ENCODE data around the gene DOCK10.

Gene DOCK10

DNA sequence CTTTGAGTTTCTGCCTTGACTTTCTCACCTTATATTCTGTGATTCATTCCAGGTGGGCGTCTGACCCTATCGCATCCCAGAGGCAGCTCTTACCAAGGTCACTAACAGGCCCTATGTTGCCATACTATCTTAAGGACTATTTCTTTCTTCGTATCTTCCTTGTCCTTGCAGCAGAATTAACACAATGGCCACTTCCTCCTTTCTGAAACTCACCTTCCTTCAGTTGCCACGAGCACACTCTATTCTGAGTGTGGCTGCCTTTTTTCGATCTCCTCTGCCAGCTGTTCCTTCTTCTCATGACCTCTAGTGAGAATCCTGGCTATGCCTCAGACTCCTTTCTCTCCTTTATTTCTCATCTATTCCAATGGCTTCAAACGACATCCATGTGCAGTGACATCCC is 165.7 kb downstream of the DOCK10 start:
- no peaks in the 10 kb centered on the region for H3K36me3 ChIP-seq (ENCODE audit: control insufficient read depth, insufficient read depth, low read length)

DNA sequence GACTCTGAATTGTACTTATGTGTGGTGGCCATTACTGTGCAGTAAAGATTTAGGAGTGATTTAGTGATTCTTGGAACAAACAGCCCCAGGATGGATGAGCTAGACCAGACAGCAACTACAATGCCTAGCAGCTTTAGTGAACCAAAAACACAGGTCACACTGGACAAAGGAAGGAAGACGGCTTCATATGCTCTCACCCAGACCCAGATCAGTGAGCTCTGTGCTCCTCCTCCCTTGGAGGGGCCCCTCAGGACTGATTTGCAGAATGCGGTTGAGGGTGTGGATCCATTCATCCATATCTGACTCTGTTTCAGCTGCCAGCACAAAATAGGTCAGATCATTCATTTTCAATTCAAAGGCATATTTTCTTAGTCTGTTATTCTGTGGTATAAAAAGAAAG is 166.4 kb downstream of the DOCK10 start:
- Histone ChIP-seq H3K9ac (ENCODE audit: low read depth, low read length) (no peak overlapping the region), H3K4me3 (ENCODE audit: low read depth, low read length) (no peak overlapping the region), H3K4me1 (ENCODE audit: control insufficient read depth, insufficient read depth, low read length) (no peaks in the 10 kb centered on the region), H3K27me3 (ENCODE audit: control insufficient read depth, insufficient read depth, low read length) (no peaks in the 10 kb centered on the region), H3K36me3 (ENCODE audit: control insufficient read depth, insufficient read depth, low read length) (no peaks in the 10 kb centered on the region), H3K9me3 (ENCODE audit: control insufficient read depth, insufficient read depth, low read length) (no peaks in the 10 kb centered on the region), H3K27ac (ENCODE audit: low read depth, low read length) (no peak overlapping the region)

More for the DNA sequence above, 165.7 kb downstream of the DOCK10 start:
- Histone ChIP-seq H3K4me3 (ENCODE audit: low read depth, low read length) (no peak overlapping the region), H3K9ac (ENCODE audit: low read depth, low read length) (no peak overlapping the region), H3K4me1 (ENCODE audit: control insufficient read depth, insufficient read depth, low read length) (no peaks in the 10 kb centered on the region), H3K27me3 (ENCODE audit: control insufficient read depth, insufficient read depth, low read length) (no peaks in the 10 kb centered on the region), H3K27ac (ENCODE audit: low read depth, low read length) (no peak overlapping the region), H3K9me3 (ENCODE audit: control insufficient read depth, insufficient read depth, low read length) (no peaks in the 10 kb centered on the region)

DNA sequence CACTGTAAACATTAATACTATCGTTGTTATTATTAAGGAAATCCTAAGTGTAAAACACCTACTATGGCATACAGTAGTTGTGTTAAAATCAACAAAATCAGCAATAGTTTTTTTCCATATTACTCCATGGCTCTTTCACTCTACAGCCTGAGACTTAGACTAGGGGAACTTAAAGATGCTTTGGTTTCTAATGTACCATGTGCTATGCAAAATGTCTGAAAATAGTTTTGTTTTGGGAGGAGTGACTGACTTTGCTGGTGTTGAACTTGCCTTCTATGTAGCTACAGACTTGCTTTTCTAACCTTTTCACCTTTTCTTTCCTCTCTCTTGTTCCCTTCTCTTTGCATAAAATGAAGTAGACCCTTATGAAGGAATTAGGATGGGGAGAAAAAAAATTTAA is 167.1 kb downstream of the DOCK10 start:
- Histone ChIP-seq H3K36me3 (ENCODE audit: control insufficient read depth, insufficient read depth, low read length) (no peaks in the 10 kb centered on the region), H3K27ac (ENCODE audit: low read depth, low read length) (no peak overlapping the region), H3K9ac (ENCODE audit: low read depth, low read length) (no peak overlapping the region), H3K9me3 (ENCODE audit: control insufficient read depth, insufficient read depth, low read length) (no peaks in the 10 kb centered on the region), H3K27me3 (ENCODE audit: control insufficient read depth, insufficient read depth, low read length) (no peaks in the 10 kb centered on the region), H3K4me3 (ENCODE audit: low read depth, low read length) (no peak overlapping the region), H3K4me1 (ENCODE audit: control insufficient read depth, insufficient read depth, low read length) (no peaks in the 10 kb centered on the region)

DNA sequence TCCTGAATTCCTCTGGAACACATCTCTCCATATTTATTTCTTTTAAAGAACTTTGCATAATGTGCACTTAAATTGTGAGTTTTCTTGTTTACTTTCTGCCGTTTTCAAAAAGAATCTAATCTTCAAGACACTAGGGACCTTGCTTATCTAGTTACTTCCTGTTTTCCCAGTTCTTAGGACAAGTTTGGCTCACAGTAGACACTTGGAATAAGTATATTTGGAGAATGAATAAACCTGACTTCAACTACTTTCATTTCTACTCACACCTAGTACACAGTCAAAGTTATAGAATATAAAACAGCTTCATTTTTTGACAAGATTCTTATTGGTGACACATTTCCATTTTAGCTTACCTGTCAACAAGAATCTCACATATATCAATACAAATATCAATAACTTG is 170.5 kb downstream of the DOCK10 start:
- no peak overlapping the region for H3K27ac ChIP-seq (ENCODE audit: low read depth, low read length)
- no peak overlapping the region for H3K4me3 ChIP-seq (ENCODE audit: low read depth, low read length)
- no peaks in the 10 kb centered on the region for H3K9me3 ChIP-seq (ENCODE audit: control insufficient read depth, insufficient read depth, low read length)
- H3K9ac ChIP-seq (ENCODE audit: low read depth, low read length): no peak overlapping the region
- no peaks in the 10 kb centered on the region for H3K27me3 ChIP-seq (ENCODE audit: control insufficient read depth, insufficient read depth, low read length)
- H3K4me1 ChIP-seq (ENCODE audit: control insufficient read depth, insufficient read depth, low read length): no peaks in the 10 kb centered on the region
- H3K36me3 ChIP-seq (ENCODE audit: control insufficient read depth, insufficient read depth, low read length): no peaks in the 10 kb centered on the region

DNA sequence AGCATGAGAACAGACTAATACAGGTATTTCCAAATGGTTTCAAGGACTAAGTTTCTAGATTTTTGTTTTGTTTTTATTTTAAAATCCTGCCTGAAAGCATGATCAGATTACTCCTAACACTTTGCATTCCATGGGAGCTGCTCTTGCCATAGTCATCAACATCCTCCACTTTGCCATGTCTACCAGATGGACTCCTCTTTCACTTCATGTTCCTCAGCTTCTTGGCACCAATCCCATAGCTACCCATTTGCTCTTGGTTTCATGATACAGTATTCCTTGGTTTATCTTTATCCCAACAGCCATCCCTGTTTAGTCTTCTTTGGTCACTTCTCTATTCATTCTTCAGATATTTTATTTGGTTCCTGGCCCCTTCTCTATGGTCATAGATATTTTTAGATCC is 171.9 kb downstream of the DOCK10 start:
- Histone ChIP-seq H3K9ac (ENCODE audit: low read depth, low read length) (no peak overlapping the region), H3K36me3 (ENCODE audit: control insufficient read depth, insufficient read depth, low read length) (no peaks in the 10 kb centered on the region), H3K4me1 (ENCODE audit: control insufficient read depth, insufficient read depth, low read length) (no peaks in the 10 kb centered on the region), H3K4me3 (ENCODE audit: low read depth, low read length) (no peak overlapping the region), H3K27me3 (ENCODE audit: control insufficient read depth, insufficient read depth, low read length) (no peaks in the 10 kb centered on the region), H3K27ac (ENCODE audit: low read depth, low read length) (no peak overlapping the region), H3K9me3 (ENCODE audit: control insufficient read depth, insufficient read depth, low read length) (no peaks in the 10 kb centered on the region)

DNA sequence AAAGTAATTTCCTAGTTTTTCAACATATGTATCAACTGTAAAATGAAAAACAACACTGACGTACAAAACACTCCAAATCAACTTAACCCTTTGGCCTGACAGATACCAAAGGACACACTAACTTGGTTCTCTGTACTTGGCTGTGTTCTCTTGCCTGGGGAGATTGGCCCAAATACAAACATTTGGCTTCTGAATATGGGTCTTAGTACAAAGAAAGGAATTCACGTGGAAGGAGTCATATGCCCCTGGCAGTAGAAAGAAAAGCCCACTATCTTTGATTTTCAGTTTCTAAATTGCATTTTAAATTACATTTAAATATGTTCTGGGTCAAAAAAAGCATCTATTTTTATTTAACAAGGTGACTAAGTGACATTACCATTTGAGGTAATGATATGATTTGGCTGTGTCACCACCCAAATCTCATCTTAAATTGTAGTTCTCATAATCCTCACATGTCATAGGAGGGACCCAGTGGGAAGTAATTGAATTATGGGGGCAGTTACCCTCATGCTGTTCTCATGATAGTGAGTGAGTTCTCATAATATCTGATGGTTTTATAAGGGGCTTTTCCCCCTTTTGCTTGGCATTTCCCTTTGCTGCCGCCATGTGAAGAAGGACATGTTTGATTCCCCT is 172.6 kb downstream of the DOCK10 start:
- Histone ChIP-seq H3K36me3 (ENCODE audit: control insufficient read depth, insufficient read depth, low read length) (no peaks in the 10 kb centered on the region), H3K4me1 (ENCODE audit: control insufficient read depth, insufficient read depth, low read length) (no peaks in the 10 kb centered on the region), H3K27me3 (ENCODE audit: control insufficient read depth, insufficient read depth, low read length) (no peaks in the 10 kb centered on the region), H3K9ac (ENCODE audit: low read depth, low read length) (no peak overlapping the region), H3K27ac (ENCODE audit: low read depth, low read length) (no peak overlapping the region), H3K4me3 (ENCODE audit: low read depth, low read length) (no peak overlapping the region), H3K9me3 (ENCODE audit: control insufficient read depth, insufficient read depth, low read length) (no peaks in the 10 kb centered on the region)

DNA sequence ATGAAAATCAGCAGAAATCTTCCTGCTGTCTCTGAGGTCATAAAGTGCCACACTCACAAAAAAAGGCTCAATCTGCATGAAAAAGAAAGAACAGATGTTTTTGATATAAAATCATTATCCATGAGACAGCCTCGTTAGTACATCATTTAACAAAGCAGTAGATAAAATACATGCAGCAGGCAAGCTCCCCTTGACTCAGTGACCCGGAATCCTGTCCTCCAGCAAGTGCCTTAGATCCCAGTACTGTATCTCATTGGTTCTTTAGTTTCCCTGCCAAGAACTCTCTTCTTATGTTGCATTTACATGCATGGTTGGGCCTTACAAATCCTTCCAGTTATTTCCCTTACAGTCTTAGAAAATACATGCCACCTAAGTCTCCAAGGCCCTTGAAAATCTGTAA is 177.3 kb downstream of the DOCK10 start:
- Histone ChIP-seq H3K9ac (ENCODE audit: low read depth, low read length) (no peak overlapping the region), H3K9me3 (ENCODE audit: control insufficient read depth, insufficient read depth, low read length) (no peaks in the 10 kb centered on the region), H3K36me3 (ENCODE audit: control insufficient read depth, insufficient read depth, low read length) (no peaks in the 10 kb centered on the region), H3K4me3 (ENCODE audit: low read depth, low read length) (no peak overlapping the region), H3K27ac (ENCODE audit: low read depth, low read length) (no peak overlapping the region), H3K4me1 (ENCODE audit: control insufficient read depth, insufficient read depth, low read length) (no peaks in the 10 kb centered on the region), H3K27me3 (ENCODE audit: control insufficient read depth, insufficient read depth, low read length) (no peaks in the 10 kb centered on the region)

DNA sequence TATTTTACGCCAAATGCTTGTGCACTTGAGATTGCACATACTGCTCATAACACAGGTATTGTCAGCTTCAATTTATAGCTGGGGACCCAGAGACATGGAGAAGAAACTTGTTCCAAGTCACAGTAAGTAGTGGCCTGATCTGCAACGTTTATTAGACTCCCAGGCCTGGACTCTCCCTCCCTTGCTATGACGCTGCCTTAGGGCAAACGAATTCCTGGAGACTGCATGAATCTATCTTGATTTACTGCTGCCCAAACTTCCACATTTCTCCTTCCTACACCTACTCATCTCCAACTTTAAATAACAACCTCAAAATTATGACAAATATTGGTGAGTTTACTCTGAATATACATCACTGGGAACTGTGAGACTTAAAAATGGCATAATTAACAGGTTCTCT is 181.0 kb downstream of the DOCK10 start:
- Histone ChIP-seq H3K36me3 (ENCODE audit: control insufficient read depth, insufficient read depth, low read length) (no peaks in the 10 kb centered on the region), H3K27ac (ENCODE audit: low read depth, low read length) (no peak overlapping the region), H3K9ac (ENCODE audit: low read depth, low read length) (no peak overlapping the region), H3K4me3 (ENCODE audit: low read depth, low read length) (no peak overlapping the region), H3K4me1 (ENCODE audit: control insufficient read depth, insufficient read depth, low read length) (no peaks in the 10 kb centered on the region), H3K9me3 (ENCODE audit: control insufficient read depth, insufficient read depth, low read length) (no peaks in the 10 kb centered on the region), H3K27me3 (ENCODE audit: control insufficient read depth, insufficient read depth, low read length) (no peaks in the 10 kb centered on the region)

DNA sequence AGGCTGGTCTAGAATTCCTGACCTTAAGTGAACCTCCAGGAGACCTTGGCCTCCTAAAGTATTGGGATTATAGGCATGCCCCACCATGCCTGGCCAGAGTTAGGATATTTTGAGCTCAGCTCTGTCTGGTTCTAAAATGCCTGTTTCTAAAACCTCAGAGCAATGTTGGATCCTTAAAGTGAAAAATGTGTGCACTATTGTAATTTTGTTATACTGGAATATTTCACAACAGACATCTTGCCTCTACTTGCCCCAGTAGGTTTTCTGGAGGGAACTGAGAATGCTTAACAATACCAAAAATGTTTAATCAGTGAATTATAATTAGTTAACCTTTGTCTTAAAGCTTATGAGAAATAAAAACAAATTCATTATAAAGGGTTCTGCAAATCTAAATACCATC is 181.5 kb downstream of the DOCK10 start:
- Histone ChIP-seq H3K9ac (ENCODE audit: low read depth, low read length) (no peak overlapping the region), H3K27me3 (ENCODE audit: control insufficient read depth, insufficient read depth, low read length) (no peaks in the 10 kb centered on the region), H3K4me1 (ENCODE audit: control insufficient read depth, insufficient read depth, low read length) (no peaks in the 10 kb centered on the region), H3K4me3 (ENCODE audit: low read depth, low read length) (no peak overlapping the region), H3K27ac (ENCODE audit: low read depth, low read length) (no peak overlapping the region), H3K36me3 (ENCODE audit: control insufficient read depth, insufficient read depth, low read length) (no peaks in the 10 kb centered on the region), H3K9me3 (ENCODE audit: control insufficient read depth, insufficient read depth, low read length) (no peaks in the 10 kb centered on the region)

DNA sequence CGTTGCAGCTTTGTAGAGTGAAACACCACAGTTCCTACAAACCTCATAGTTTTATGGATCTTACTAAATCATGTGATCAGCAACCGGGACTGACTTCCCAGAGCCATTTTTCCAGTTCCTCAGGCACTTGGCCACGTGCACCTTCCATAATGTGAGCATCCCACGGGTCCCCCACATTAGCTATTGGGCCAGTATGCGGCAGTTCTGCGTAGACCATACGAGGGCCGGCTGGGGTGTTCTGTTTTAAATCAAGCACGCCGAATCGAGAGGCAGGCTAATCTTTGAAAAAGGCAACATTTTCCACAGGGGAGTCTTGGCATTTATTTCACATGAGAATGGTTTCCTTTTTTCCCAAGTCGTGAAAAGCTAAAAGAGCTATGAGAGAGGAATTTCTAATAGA is 190.5 kb downstream of the DOCK10 start:
- Histone ChIP-seq H3K9me3 (ENCODE audit: control insufficient read depth, insufficient read depth, low read length) (no peaks in the 10 kb centered on the region), H3K4me1 (ENCODE audit: control insufficient read depth, insufficient read depth, low read length) (no peaks in the 10 kb centered on the region), H3K27me3 (ENCODE audit: control insufficient read depth, insufficient read depth, low read length) (no peaks in the 10 kb centered on the region), H3K27ac (ENCODE audit: low read depth, low read length) (no peak overlapping the region), H3K36me3 (ENCODE audit: control insufficient read depth, insufficient read depth, low read length) (no peaks in the 10 kb centered on the region), H3K4me3 (ENCODE audit: low read depth, low read length) (no peak overlapping the region), H3K9ac (ENCODE audit: low read depth, low read length) (no peak overlapping the region)

DNA sequence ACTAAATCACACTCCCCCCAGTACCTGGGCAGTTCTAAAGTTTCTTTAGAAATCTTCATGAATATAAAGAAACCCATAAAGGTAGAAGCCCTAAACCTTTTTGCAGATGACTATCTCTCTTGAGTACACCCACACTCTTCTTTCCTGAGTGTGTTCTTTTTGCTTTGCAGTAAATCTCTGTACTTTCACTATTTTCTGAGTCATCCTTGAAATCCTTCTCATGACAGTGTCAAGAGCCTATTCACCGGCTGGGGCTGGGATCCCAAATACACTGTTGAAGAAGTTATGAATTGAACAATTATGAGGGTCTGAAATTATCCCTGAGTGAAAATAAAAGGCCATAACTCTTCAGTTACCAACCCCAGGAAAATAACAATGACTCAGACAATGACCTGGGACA is 192.2 kb downstream of the DOCK10 start:
- no peaks in the 10 kb centered on the region for H3K4me1 ChIP-seq (ENCODE audit: control insufficient read depth, insufficient read depth, low read length)
- H3K36me3 ChIP-seq (ENCODE audit: control insufficient read depth, insufficient read depth, low read length): no peaks in the 10 kb centered on the region
- no peak overlapping the region for H3K4me3 ChIP-seq (ENCODE audit: low read depth, low read length)
- no peak overlapping the region for H3K9ac ChIP-seq (ENCODE audit: low read depth, low read length)
- H3K9me3 ChIP-seq (ENCODE audit: control insufficient read depth, insufficient read depth, low read length): no peaks in the 10 kb centered on the region
- H3K27me3 ChIP-seq (ENCODE audit: control insufficient read depth, insufficient read depth, low read length): no peaks in the 10 kb centered on the region
- no peak overlapping the region for H3K27ac ChIP-seq (ENCODE audit: low read depth, low read length)

DNA sequence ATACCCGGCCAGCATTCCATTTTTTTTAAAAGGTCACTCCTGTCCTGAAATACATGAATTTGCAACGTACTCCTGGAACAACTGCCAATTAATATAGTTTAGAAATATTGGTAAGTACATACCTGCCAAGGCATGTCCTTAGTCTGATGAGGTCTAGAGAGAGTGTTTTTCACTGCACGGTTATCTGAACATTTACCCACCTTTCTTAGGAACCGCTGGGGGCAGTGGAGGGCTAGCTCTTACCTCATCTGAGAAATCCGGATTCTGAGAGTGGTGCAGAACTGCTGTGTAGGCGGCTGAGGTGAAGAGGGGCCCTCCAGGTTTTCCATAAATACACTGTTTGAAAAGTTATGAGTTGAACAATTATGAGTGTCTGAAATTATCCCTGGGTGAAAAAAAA is 193.0 kb downstream of the DOCK10 start:
- Histone ChIP-seq H3K27me3 (ENCODE audit: control insufficient read depth, insufficient read depth, low read length) (no peaks in the 10 kb centered on the region), H3K4me1 (ENCODE audit: control insufficient read depth, insufficient read depth, low read length) (no peaks in the 10 kb centered on the region), H3K4me3 (ENCODE audit: low read depth, low read length) (no peak overlapping the region), H3K36me3 (ENCODE audit: control insufficient read depth, insufficient read depth, low read length) (no peaks in the 10 kb centered on the region), H3K9ac (ENCODE audit: low read depth, low read length) (no peak overlapping the region), H3K9me3 (ENCODE audit: control insufficient read depth, insufficient read depth, low read length) (no peaks in the 10 kb centered on the region), H3K27ac (ENCODE audit: low read depth, low read length) (no peak overlapping the region)
